GM18858 (cell line): ENCODE measurements around the gene SEL1L.
"Not testable (repeated sequence)": the region's sequence is repeated elsewhere in the genome, so short reads cannot be mapped to it uniquely, and the experiment has no call there.

Experiments used
- ATAC-seq: cut with Tn5 transposase; IDR thresholded peaks from one replicate; pipeline ENCODE4 v1.9.1; 2021; ENCODE audit not compliant: unreplicated experiment

The SEL1L gene

GRCh38 chr14:81449114-81449513 is 84.5 kb downstream of the SEL1L start:
- ATAC-seq, result no peak

GRCh38 chr14:81447021-81447764 is 86.5 kb downstream of the SEL1L start:
- no peak for ATAC-seq

GRCh38 chr14:81446279-81447007 is 87.2 kb downstream of the SEL1L start:
- no peak for ATAC-seq

- ATAC-seq, result no peak
Measured at GRCh38 chr14:81441626-81442134, 92.0 kb downstream of the SEL1L start.

GRCh38 chr14:81440041-81440440 is 93.6 kb downstream of the SEL1L start:
- ATAC-seq, result no peak

- no peak for ATAC-seq
Measured at GRCh38 chr14:81437244-81437643, 96.4 kb downstream of the SEL1L start.

GRCh38 chr14:81436296-81437138 is 97.1 kb downstream of the SEL1L start:
- peak; percentile 74 for ATAC-seq

- peak; percentile 26 for ATAC-seq
Measured at GRCh38 chr14:81435391-81436295, 98.0 kb downstream of the SEL1L start.

- ATAC-seq, result no peak
Measured at GRCh38 chr14:81435048-81435390, 98.6 kb downstream of the SEL1L start.

- ATAC-seq, result no peak
Measured at GRCh38 chr14:81434230-81434629, 99.4 kb downstream of the SEL1L start.

- no peak for ATAC-seq
Measured at GRCh38 chr14:81433378-81433777, 100.3 kb downstream of the SEL1L start.

GRCh38 chr14:81432219-81432661 is 101.4 kb downstream of the SEL1L start:
- ATAC-seq, result no peak

GRCh38 chr14:81430235-81430634 is 103.4 kb downstream of the SEL1L start:
- no peak for ATAC-seq

GRCh38 chr14:81429749-81430148 is 103.9 kb downstream of the SEL1L start:
- ATAC-seq, result not testable (repeated sequence)

- ATAC-seq, result no peak
Measured at GRCh38 chr14:81429028-81429427, 104.6 kb downstream of the SEL1L start.

- ATAC-seq, result no peak
Measured at GRCh38 chr14:81427348-81428058, 106.2 kb downstream of the SEL1L start.

- no peak for ATAC-seq
Measured at GRCh38 chr14:81423504-81423903, 110.1 kb downstream of the SEL1L start.
